ENCODE measurements around the gene CASQ2.
"Not testable (repeated sequence)": the region's sequence is repeated elsewhere in the genome, so short reads cannot be mapped to it uniquely, and the experiment has no call there.

CASQ2 gene

DNA sequence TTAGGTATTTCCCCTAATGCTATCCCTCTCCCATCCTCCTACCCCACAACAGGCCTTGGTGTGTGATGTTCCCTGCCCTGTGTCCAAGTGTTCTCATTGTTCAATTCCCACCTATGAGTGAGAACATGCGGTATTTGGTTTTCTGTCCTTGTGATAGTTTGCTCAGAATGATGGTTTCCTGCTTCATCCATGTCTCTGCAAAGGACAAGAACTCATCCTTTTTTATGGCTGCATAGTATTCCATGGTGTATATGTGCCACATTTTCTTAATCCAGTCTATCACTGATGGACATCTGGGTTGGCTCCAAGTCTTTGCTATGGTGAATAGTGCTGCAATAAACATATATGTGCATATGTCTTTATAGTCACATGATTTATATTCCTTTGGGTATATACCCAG lies 10.6 kb upstream of the CASQ2 start:
- DNase-seq = not testable (repeated sequence)

DNA sequence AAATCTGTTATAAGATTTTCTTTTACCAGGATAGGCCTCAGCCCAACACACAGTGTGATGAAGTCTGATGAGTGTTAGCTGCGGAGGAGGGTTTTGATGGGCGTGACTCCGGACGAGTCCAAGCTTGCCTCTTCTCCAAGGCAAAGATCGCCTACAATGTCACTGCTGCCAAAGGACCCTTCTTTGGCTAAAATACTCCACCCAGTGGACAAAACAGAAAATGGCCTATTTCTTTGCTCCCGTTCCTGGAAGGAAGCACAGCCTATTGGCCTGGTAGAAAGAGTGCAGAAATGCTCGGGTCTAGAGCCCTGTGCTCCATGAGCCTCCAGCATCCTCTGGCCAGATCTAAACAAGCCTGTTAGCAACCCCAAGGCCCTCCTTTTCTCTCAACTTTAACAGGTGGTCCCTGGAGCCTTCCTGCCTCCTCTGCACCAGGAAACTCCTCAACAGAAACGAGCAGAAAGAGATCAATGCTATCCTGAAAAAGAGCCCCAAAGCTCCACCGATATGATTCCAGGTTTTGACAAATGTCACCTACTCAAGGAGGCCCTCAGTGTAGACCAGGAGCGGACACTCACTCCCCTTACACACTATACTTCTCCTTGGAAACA lies 3.4 kb upstream of the CASQ2 start:
- DNase-seq = no peak

- DNase-seq = no peak
Measured at GRCh38 chr1:115771094-115771846, 2.8 kb upstream of the CASQ2 start.

- no peak for DNase-seq
Measured at GRCh38 chr1:115767403-115767802, 1.1 kb downstream of the CASQ2 start.

GRCh38 chr1:115765091-115765490 lies 3.4 kb downstream of the CASQ2 start:
- DNase-seq = no peak

GRCh38 chr1:115764541-115764940 lies 4.0 kb downstream of the CASQ2 start:
- DNase-seq = no peak

GRCh38 chr1:115762779-115763178 lies 5.7 kb downstream of the CASQ2 start:
- DNase-seq = no peak

- DNase-seq = no peak
Measured at GRCh38 chr1:115761601-115762302, 6.8 kb downstream of the CASQ2 start.

DNA sequence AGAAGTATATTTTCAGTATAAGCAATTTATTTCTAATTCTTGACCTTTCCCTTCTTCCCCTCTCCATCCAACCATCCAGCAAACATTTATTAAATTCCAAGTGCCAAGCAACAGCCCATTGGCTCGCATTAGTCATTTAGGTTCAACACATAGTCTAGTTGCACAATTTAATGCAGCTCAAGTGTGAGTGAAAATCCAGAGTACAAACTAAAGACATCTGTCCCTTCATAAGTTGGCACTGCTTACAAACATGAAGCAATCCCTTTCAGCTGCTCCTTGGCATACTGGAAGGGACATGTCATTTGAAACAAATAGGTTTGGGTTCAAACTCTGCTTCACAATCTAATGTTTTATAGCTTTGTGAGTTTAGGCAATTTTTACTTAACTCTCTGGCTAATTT lies 10.7 kb downstream of the CASQ2 start:
- no peak for DNase-seq

- no peak for DNase-seq
Measured at GRCh38 chr1:115757326-115757725, 11.2 kb downstream of the CASQ2 start.

DNA sequence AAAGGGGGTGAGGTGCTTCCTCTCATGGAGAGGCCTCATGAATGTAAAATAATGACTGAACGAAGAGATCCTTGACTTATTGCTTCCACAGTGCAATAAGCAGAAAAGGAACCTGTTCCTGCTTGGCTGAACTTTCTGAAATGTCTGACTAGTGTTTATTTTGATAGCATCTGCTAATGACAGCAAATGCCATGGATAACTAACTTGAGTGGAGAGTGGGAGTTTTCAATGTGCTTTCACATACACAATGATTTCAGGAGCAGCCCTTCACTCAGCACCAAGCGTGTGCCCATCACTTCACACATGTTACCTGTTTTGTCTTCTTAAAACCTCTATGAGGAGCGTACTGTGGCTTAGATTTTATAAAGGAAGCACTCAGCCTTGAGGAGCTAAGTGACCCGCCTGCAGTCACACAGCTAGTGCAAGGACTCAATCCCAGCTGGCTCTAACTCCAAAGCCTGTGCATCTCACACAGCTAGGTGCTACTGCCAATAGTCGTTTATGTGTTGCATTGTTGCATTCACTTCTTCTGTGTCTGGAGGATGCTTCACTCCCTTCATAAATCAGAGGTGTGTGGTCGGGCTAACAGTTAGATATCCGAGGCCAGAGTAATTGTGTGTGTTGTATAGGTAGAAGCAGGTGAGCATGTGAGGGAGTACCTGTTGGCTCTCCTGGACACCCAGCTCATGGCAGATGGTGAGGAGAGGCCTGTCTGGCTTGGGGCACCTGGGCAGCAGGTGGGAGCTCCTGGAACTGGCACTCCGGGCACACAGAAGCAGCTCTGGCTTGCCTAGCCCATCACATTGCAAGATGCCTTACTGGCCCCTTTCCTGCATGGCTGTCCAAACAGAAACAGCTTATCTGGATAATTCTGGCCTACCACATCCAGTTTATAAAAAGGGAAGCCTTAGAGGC lies 12.8 kb downstream of the CASQ2 start:
- no peak for DNase-seq

DNA sequence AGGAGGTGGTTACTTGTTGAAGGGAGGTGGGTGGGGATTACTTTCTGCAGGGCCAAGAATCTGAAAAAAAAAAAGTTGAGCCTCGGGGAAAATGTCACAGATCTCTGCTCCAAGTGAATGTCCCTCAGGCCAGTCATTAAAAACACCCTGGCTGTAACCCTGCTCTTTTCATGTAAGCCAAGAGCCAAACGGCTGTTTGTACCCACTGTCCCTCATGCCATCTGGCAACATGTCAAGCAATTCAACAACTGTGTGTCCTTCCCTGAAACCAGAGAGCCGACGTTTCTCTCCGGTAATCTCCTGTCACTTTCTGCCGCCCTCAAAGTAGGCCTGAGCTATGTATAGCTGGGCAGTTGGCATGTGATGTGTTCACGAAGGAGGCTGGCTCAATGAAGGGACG lies 14.7 kb downstream of the CASQ2 start:
- no peak for DNase-seq

DNA sequence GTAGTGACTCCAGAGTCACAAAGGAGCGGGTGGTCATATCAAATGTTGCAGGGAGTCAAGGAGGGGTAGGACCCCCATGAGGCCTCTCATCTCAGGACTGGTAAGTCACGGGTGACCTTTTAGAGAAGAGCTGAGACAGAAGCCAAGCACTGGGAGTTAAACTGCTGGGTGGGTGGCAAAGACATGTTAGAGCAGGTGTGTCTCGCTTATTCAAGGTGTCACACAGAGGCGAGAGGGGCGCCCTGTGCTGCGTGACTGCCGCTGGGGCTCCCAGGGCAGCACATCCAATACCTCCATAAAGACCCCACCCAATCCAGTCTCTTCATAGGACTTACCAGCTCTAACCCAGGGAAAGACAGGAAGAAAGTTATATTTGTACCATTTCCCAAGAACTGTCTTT lies 15.2 kb downstream of the CASQ2 start:
- no peak for DNase-seq

GRCh38 chr1:115748401-115749150 lies 19.9 kb downstream of the CASQ2 start:
- DNase-seq = no peak

- DNase-seq = no peak
Measured at GRCh38 chr1:115746021-115746690, 22.4 kb downstream of the CASQ2 start.

DNA sequence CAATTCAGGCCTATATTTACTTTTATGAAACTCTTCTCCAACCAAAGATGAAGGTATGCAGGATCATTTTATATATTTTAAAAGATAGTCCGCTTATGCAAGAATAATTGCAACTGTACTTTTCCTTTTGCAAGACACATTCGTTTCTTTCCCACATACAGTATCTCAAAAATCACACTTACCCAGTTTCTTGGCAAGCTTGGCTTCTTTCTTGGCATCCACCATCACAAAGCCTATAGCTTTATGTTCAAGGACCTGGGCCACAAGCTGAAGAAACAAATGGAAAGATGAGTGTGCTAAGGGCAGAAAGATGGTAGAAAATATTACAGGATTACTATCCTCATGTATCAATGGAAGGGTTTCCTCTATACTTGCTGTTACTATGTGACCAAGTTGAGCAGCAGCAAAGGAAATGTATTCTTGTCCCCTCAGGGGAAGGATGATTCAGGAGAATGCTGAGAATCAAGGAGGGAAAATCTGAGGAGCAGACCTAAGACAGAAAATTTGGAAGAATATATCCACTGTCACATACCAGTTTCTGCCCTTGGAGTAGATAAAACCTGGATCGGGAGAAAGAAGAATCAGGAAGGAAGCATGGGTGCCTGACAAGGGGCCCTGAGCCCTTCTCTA lies 23.8 kb downstream of the CASQ2 start:
- no peak for DNase-seq

GRCh38 chr1:115740811-115741210 lies 27.7 kb downstream of the CASQ2 start:
- no peak for DNase-seq

DNA sequence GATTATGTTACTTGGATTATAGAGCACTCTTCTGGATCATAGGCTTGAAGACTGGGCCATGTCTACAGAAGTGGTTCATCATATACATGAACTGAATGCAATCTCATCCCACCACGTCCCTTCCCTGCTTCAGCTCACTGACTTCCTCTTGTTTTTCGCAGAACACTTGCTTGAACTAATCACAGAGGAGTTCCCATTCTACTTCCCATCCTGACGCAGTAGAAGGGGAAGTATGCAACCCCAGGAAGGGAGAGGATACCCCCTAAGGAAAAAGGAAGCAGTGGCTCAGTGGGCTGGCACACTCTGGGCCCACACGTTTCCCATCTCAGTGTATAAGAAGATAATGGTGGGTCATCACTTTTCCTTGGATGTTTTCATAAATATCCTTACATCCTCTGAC lies 36.2 kb downstream of the CASQ2 start:
- DNase-seq = no peak

DNA sequence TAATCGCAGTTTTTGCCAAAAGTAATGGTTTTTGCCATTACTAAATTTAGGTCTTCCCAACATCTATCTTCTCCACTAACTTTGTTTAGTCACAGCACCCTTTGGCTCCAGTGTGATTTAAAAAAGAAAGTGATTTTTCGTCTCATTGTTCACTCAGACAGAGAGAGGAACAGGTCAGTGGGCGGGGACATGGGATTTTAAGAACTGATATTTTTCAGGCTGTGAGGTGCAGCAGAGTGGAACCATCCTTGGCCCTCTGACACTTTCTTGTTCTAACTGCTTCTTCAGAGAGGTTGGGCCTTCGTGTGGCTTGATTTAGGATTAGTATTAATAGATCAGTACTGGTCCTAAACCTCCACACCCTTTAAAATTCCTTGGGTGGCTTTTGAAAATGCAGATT lies 38.8 kb downstream of the CASQ2 start:
- no peak for DNase-seq

GRCh38 chr1:115728341-115728740 lies 40.2 kb downstream of the CASQ2 start:
- no peak for DNase-seq

- peak in 1 of 2 donors; percentile 20 for DNase-seq
Measured at GRCh38 chr1:115727706-115728249, 40.7 kb downstream of the CASQ2 start.
